ENCODE data around the gene FOXD4. TPM values are rescaled to one million over a fixed set of nuclear protein-coding genes. Genes with fewer than 3 reads are reported as not detected.
"Not testable (repeated sequence)": the region's sequence is repeated elsewhere in the genome, so short reads cannot be mapped to it uniquely, and the experiment has no call there.

Gene FOXD4
- total and polyA plus RNA-seq, 5 experiments from 2014 or later, result 0.60 TPM; not detected in 4

DNA sequence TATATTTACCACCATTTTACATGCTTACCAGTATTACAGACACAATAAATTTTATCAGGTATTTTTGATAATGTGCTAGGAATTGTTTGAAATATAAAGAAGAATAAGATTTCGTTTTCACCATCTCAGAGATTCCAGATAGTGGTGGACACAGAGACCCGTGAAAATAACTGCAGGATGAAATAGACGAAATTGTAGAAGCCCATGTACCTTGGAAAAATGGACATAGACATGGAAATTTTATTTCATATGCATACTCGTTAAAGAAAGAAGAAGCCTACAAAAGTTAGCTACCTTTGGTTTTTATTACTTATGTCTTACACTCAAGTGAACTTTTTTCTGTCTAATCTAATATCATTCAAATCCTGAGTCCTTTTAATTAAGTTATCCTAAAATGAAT lies 7.5 kb downstream of the FOXD4 start:
- Mint-ChIP-seq H3K4me1 (peaks cover 7 to 23% (median 14%) of the 10 kb centered on the region in 4 donors), H3K27me3 (peaks cover 24 to 56% (median 35%) of the 10 kb centered on the region in 5 donors)
- H3K4me3 Mint-ChIP-seq, ATAC-seq, POLR2A ChIA-PET, DNase-seq, H3K36me3 Mint-ChIP-seq, H3K9me3 Mint-ChIP-seq, H3K27ac Mint-ChIP-seq: not testable (repeated sequence)

GRCh38 chr9:109540-109939 lies 8.7 kb downstream of the FOXD4 start:
- Mint-ChIP-seq H3K27me3 (peaks cover 22 to 49% (median 32%) of the 10 kb centered on the region in 5 donors), H3K4me1 (peaks cover 2 to 15% (median 8%) of the 10 kb centered on the region in 4 donors)
- H3K4me3 Mint-ChIP-seq, H3K9me3 Mint-ChIP-seq, ATAC-seq, DNase-seq, POLR2A ChIA-PET, H3K36me3 Mint-ChIP-seq, H3K27ac Mint-ChIP-seq: not testable (repeated sequence)

DNA sequence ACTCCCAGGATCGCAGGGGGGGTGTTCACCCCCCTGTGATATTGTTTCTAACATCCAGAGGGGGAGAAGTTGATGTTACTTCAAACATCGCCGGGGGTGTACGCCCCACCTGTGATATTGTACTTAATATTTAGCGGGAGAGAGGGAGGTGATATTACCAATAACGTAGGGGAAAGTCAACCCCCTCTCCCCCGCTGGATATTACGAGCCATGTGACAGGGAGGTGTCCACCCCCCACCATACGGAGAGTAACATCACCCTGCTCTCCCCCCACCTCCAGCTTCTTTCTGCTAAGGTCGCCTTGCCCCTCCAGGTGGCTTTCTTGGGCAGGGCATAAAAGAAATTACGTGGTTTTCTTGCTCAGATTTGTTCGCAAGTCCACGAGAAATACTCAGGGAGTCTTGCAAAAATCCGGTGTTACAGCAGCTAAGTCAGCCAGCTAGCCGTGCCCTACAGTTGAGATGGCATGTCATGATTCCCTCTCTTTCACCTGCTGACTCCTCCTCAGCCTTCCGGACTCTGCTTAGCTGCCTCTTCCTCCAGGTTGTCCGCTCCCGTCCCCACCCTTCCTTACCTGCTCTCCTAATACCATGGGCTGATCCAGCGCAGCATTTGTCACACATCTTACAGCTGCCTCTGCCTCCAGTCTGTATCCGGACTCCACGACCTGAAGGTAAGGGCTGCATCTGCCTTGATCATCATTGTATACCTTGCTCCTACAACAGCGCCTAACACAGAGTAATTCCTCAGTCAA lies 9.3 kb downstream of the FOXD4 start:
- peaks cover 22 to 46% (median 31%) of the 10 kb centered on the region in 5 donors for H3K27me3 Mint-ChIP-seq
- H3K4me3 Mint-ChIP-seq, H3K27ac Mint-ChIP-seq, POLR2A ChIA-PET, H3K4me1 Mint-ChIP-seq, DNase-seq, H3K9me3 Mint-ChIP-seq, H3K36me3 Mint-ChIP-seq: not testable (repeated sequence)
- ATAC-seq, result peak in 1 of 2 donors; percentile 34

DNA sequence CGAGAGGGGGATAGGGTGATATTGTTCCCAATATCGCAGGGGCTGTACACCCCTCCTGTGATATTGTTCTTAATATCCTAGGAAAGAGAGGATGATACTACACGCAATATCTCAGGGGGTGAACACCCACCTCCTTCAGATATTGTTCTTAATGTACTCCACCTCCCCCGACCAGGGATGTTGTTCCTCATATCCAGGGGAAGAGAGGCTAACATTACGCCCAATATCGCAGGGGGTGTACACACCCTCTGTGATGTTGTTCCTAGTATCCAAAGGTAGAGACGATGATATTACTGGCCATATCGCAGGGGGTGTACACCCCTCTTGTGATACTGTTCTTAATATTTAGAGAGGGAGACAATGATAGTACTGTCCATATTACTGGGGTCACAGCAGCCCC lies 12.2 kb downstream of the FOXD4 start:
- not testable (repeated sequence) for H3K36me3 Mint-ChIP-seq, DNase-seq, H3K9me3 Mint-ChIP-seq

GRCh38 chr9:100430-100829 lies 17.8 kb downstream of the FOXD4 start:
- H3K36me3 Mint-ChIP-seq, ATAC-seq, H3K27me3 Mint-ChIP-seq, H3K4me1 Mint-ChIP-seq, H3K9me3 Mint-ChIP-seq, H3K4me3 Mint-ChIP-seq, DNase-seq, H3K27ac Mint-ChIP-seq, POLR2A ChIA-PET: not testable (repeated sequence)

More for the DNA sequence above, 12.2 kb downstream of the FOXD4 start:
- POLR2A ChIA-PET, H3K4me3 Mint-ChIP-seq, ATAC-seq, H3K4me1 Mint-ChIP-seq: not testable (repeated sequence)
- Mint-ChIP-seq H3K27ac (peak overlapping the region in 1 of 10 donors; percentile 15), H3K27me3 (peaks cover 22 to 39% (median 27%) of the 10 kb centered on the region in 5 donors)

GRCh38 chr9:99867-100266 lies 18.4 kb downstream of the FOXD4 start:
- H3K4me3 Mint-ChIP-seq, H3K4me1 Mint-ChIP-seq, POLR2A ChIA-PET, H3K27ac Mint-ChIP-seq, H3K36me3 Mint-ChIP-seq, H3K27me3 Mint-ChIP-seq, ATAC-seq, DNase-seq, H3K9me3 Mint-ChIP-seq: not testable (repeated sequence)

- ATAC-seq, POLR2A ChIA-PET: not testable (repeated sequence)
Measured at GRCh38 chr9:98775-99174, 19.4 kb downstream of the FOXD4 start.

GRCh38 chr9:94992-95391 lies 23.2 kb downstream of the FOXD4 start:
- H3K4me1 Mint-ChIP-seq, H3K9me3 Mint-ChIP-seq, H3K27me3 Mint-ChIP-seq, H3K4me3 Mint-ChIP-seq, ATAC-seq, POLR2A ChIA-PET, H3K27ac Mint-ChIP-seq, DNase-seq, H3K36me3 Mint-ChIP-seq: not testable (repeated sequence)

More at GRCh38 chr9:98775-99174, 19.4 kb downstream of the FOXD4 start:
- H3K27ac Mint-ChIP-seq, DNase-seq, H3K27me3 Mint-ChIP-seq, H3K9me3 Mint-ChIP-seq, H3K4me1 Mint-ChIP-seq, H3K4me3 Mint-ChIP-seq, H3K36me3 Mint-ChIP-seq: not testable (repeated sequence)

GRCh38 chr9:94323-94722 lies 23.9 kb downstream of the FOXD4 start:
- H3K4me1 Mint-ChIP-seq, H3K27ac Mint-ChIP-seq, POLR2A ChIA-PET, ATAC-seq, H3K27me3 Mint-ChIP-seq, H3K36me3 Mint-ChIP-seq, H3K4me3 Mint-ChIP-seq, DNase-seq, H3K9me3 Mint-ChIP-seq: not testable (repeated sequence)

DNA sequence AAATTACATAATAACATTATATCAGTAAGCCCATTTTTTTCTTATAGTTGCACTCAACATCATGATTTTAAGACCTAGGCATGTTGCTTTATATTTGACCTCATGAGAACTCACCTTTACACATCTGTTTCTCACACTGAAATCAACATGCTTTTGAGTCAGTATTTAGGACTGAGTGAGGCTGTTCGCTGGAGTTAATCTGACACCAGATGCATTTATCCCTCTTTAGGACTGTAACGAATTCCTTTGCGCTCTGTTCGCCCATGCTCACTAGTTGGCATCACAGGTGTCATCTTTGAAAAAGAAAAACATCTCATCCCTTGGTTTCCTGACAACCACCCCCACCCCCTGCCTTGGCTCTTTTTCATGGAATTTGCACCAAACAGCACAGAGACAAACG lies 24.3 kb downstream of the FOXD4 start:
- not testable (repeated sequence) for H3K4me1 Mint-ChIP-seq, H3K27me3 Mint-ChIP-seq

DNA sequence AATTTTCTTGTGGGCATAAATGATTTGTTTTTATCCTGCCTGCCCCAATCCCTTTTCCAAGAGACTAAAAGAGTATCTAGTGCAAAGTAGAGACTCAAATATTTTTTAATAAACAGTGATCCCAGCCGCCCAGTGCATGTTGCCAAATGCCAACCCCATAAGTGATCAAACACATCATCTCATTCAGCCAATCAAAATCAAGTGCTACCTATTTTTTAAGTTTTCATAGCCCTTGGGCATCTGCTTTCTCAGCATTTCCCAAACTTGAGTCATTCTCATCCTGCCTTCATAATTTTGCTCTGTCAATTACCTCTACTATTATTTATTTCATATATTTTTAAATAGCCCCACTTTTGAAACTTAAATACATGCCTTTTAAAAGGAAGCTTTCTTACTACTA lies 27.4 kb downstream of the FOXD4 start:
- H3K27me3 Mint-ChIP-seq, H3K4me3 Mint-ChIP-seq, POLR2A ChIA-PET, H3K27ac Mint-ChIP-seq, DNase-seq, ATAC-seq, H3K36me3 Mint-ChIP-seq, H3K4me1 Mint-ChIP-seq, H3K9me3 Mint-ChIP-seq: not testable (repeated sequence)

More for the DNA sequence above, 24.3 kb downstream of the FOXD4 start:
- H3K4me3 Mint-ChIP-seq, H3K27ac Mint-ChIP-seq, H3K36me3 Mint-ChIP-seq, POLR2A ChIA-PET, H3K9me3 Mint-ChIP-seq, ATAC-seq, DNase-seq: not testable (repeated sequence)

GRCh38 chr9:88396-89037 lies 29.7 kb downstream of the FOXD4 start:
- POLR2A ChIA-PET, H3K4me3 Mint-ChIP-seq, H3K27me3 Mint-ChIP-seq, H3K36me3 Mint-ChIP-seq, H3K9me3 Mint-ChIP-seq, H3K27ac Mint-ChIP-seq, H3K4me1 Mint-ChIP-seq: not testable (repeated sequence)
- peak in 3 of 10 donors; percentile 25 to 38 (median 37) for DNase-seq
- ATAC-seq, result peak; percentile 79 to 87

DNA sequence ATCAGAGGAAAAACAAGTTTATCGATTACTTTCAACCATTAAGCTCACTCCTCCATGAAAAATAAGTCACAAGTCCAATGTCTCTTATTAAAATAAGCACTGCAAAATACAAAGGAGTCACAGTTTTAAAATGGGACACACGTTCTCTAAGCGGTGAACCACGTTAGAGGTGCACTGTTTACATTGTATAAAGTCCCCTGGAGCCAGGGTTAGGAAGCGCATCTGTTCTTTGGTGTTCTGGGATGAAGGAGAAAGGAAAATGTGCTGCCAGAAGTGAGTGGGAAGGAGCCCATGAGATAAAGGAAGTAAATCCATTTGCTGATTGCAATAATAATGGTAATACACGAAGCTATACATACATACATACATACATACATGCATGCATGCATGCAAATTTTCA lies 30.4 kb downstream of the FOXD4 start:
- DNase-seq, H3K36me3 Mint-ChIP-seq, H3K4me1 Mint-ChIP-seq, H3K27ac Mint-ChIP-seq, POLR2A ChIA-PET, ATAC-seq, H3K4me3 Mint-ChIP-seq, H3K27me3 Mint-ChIP-seq, H3K9me3 Mint-ChIP-seq: not testable (repeated sequence)

DNA sequence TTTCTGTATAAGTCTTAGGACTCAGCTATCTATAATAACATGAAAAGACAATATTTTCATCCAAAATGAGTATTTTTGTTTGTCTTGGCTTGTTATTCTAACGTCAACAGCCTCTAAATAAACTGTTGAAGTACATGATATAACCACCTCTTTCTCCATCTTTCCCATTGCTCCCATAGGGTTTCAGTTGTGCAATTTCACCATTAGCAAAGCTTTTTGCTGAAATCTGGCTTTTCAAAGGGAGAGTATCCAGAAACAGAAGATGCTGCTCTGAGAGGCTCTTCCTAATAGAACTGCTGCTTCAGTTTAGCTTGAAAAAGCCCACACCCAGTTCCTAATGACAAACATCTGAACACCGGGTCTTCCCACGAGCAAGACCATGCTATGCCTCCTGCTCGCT lies 31.1 kb downstream of the FOXD4 start:
- H3K9me3 Mint-ChIP-seq, DNase-seq, POLR2A ChIA-PET, H3K36me3 Mint-ChIP-seq, H3K27me3 Mint-ChIP-seq, H3K4me3 Mint-ChIP-seq, H3K27ac Mint-ChIP-seq, H3K4me1 Mint-ChIP-seq, ATAC-seq: not testable (repeated sequence)
